Measurements from ENCODE around the gene DNASE2.
"Not testable (repeated sequence)": the region's sequence is repeated elsewhere in the genome, so short reads cannot be mapped to it uniquely, and the experiment has no call there.

Gene DNASE2

DNA sequence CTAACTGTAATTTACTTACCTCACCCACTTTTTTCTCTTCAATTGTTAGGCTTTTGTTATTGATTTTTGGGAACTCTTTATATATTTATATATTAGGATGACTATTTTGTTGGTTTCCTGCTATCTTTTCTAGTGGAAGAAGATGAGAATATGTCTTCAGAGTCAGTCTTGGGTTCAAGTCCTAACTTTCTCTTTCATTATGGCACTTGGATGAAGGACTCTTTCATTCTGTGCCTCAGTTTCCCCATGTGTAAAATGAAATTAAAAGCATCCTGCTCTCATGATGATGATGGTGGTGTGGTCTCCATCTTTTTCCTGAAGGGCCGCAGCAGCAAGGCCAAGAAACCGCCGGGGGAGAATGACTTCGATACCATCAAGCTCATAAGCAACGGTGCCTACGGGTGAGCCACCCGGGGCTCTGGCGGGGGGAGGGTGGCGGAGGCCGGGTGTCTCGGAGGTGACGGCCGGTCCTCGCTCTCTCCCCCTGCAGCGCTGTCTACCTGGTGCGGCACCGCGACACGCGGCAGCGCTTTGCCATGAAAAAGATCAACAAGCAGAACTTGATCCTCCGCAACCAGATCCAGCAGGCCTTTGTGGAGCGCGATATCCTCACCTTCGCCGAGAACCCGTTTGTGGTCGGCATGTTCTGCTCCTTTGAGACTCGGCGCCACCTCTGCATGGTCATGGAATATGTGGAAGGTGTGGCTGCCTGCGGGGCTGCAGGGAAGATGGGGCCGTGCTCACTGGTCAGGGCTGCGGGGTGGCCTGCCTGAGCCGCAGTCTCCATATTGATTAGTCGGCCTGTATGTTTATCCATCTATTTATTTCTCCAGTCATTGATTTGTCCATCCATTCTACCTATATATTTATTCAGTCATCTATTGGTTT is 23.0 kb downstream of the DNASE2 start:
- Histone ChIP-seq H3K4me1 (ENCODE audit: control insufficient read depth, insufficient read depth, low read length) (no peaks in the 10 kb centered on the region), H3K9me3 (ENCODE audit: control insufficient read depth in 2 of 2, low read length in 2 of 2) (no peaks in the 10 kb centered on the region), H3K27me3 (ENCODE audit: control insufficient read depth in 1 of 2, insufficient read depth in 2 of 2, low read length in 2 of 2) (no peaks in the 10 kb centered on the region), H3K36me3 (ENCODE audit: control insufficient read depth in 2 of 2, insufficient read depth in 2 of 2, low read length in 2 of 2) (no peaks in the 10 kb centered on the region), H3K9ac (ENCODE audit: low read length in 2 of 2) (no peak overlapping the region), H3K4me3 (ENCODE audit: low read length in 2 of 2) (no peak overlapping the region), H3K27ac (ENCODE audit: low read length) (no peak overlapping the region)

DNA sequence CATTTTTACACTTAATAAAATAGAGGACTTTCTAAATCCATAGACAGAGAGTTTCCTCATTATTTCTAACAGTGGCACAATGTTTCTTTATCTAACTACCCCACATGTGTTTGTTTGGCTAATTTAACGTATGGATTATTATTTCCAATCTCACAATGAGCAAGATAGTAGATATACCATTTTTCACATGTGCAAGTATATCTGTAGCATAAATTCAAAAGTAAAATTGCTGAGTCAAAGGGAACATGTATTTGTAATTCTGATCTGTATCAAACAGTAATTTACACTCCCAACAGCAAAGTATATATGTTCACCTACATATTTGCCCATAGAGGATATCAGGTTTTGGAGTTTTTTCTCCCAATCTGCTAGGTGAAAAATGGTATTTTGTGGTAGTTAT is 24.6 kb downstream of the DNASE2 start:
- no peaks in the 10 kb centered on the region for H3K27me3 ChIP-seq (ENCODE audit: control insufficient read depth in 1 of 2, insufficient read depth in 2 of 2, low read length in 2 of 2)
- H3K4me3 ChIP-seq (ENCODE audit: low read length in 2 of 2) = no peak overlapping the region
- no peak overlapping the region for H3K27ac ChIP-seq (ENCODE audit: low read length)
- H3K36me3 ChIP-seq (ENCODE audit: control insufficient read depth in 2 of 2, insufficient read depth in 2 of 2, low read length in 2 of 2) = no peaks in the 10 kb centered on the region
- H3K9ac ChIP-seq (ENCODE audit: low read length in 2 of 2) = no peak overlapping the region
- no peaks in the 10 kb centered on the region for H3K4me1 ChIP-seq (ENCODE audit: control insufficient read depth, insufficient read depth, low read length)
- H3K9me3 ChIP-seq (ENCODE audit: control insufficient read depth in 2 of 2, low read length in 2 of 2) = no peaks in the 10 kb centered on the region

DNA sequence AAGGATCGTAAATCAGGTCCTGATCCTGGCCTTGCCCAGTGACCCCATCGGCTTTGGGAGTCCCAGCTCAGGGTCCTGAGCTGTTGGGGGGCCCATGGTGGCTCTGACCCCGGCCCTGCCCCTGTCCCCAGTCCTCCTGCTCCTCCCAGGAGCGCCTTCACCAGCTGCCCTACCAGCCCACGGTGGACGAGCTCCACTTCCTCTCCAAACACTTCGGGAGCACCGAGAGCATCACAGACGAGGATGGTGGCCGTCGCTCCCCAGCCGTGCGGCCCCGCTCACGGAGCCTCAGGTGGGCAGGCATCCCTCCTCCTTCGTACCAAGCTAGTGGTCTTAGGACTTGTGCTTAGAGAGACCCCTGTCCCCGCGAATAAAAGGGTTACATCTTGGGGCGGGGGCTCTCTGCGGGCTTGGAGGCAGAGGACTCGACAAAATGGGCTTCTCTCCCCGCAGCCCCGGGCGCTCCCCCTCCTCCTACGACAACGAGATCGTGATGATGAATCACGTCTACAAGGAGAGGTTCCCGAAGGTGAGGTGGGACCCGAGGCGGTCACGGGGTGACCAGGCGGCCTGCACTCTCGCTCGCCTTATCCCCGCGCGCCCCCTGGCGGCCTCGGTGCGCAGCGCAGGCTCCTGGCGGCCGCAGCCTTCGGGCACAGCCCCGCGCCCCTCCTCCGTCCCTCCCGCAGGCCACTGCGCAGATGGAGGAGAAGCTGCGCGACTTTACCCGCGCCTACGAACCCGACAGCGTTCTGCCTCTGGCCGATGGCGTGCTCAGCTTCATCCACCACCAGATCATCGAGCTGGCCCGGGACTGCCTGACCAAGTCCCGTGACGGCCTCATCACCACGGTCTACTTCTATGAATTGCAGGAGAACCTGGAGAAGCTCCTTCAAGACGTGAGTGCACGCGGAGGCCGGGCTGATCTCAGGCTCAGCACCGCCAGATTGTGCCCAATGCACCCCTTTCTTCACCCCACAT is 33.8 kb downstream of the DNASE2 start:
- peaks cover 19 to 20% of the 10 kb centered on the region in 2 donors for H3K27me3 ChIP-seq (ENCODE audit: control insufficient read depth in 1 of 2, insufficient read depth in 2 of 2, low read length in 2 of 2)
- peaks cover 10% of the 10 kb centered on the region for H3K4me1 ChIP-seq (ENCODE audit: control insufficient read depth, insufficient read depth, low read length)
- no peaks in the 10 kb centered on the region for H3K36me3 ChIP-seq (ENCODE audit: control insufficient read depth in 2 of 2, insufficient read depth in 2 of 2, low read length in 2 of 2)
- H3K9ac ChIP-seq (ENCODE audit: low read length in 2 of 2) = peak overlapping the region in 1 of 2 donors; percentile 51
- H3K27ac ChIP-seq (ENCODE audit: low read length) = no peak overlapping the region
- no peaks in the 10 kb centered on the region for H3K9me3 ChIP-seq (ENCODE audit: control insufficient read depth in 2 of 2, low read length in 2 of 2)
- peak overlapping the region in 1 of 2 donors; percentile 68 for H3K4me3 ChIP-seq (ENCODE audit: low read length in 2 of 2)

DNA sequence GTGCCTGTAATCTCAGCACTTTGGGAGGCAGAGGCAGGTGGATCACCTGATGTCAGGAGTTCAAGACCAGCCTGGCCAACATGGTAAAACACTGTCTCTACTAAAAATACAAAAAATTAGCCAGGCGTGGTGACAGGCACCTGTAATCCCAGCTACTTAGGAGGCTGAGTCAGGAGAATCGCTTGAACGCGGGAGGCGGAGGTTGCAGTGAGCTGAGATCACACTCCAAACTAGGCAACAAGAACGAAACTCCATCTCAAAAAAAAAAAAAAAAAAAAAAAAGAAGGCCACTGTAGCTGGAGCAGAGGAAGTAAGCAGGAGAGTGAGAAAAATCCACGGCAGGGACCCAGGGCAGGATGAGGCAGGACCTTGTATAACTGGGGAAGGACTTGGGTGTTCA is 34.6 kb downstream of the DNASE2 start:
- H3K9ac ChIP-seq (ENCODE audit: low read length in 2 of 2); H3K27ac ChIP-seq (ENCODE audit: low read length); H3K9me3 ChIP-seq (ENCODE audit: control insufficient read depth in 2 of 2, low read length in 2 of 2); H3K4me1 ChIP-seq (ENCODE audit: control insufficient read depth, insufficient read depth, low read length); H3K4me3 ChIP-seq (ENCODE audit: low read length in 2 of 2); H3K36me3 ChIP-seq (ENCODE audit: control insufficient read depth in 2 of 2, insufficient read depth in 2 of 2, low read length in 2 of 2): not testable (repeated sequence)
- H3K27me3 ChIP-seq (ENCODE audit: control insufficient read depth in 1 of 2, insufficient read depth in 2 of 2, low read length in 2 of 2) = peaks cover 26% of the 10 kb centered on the region in 2 donors

DNA sequence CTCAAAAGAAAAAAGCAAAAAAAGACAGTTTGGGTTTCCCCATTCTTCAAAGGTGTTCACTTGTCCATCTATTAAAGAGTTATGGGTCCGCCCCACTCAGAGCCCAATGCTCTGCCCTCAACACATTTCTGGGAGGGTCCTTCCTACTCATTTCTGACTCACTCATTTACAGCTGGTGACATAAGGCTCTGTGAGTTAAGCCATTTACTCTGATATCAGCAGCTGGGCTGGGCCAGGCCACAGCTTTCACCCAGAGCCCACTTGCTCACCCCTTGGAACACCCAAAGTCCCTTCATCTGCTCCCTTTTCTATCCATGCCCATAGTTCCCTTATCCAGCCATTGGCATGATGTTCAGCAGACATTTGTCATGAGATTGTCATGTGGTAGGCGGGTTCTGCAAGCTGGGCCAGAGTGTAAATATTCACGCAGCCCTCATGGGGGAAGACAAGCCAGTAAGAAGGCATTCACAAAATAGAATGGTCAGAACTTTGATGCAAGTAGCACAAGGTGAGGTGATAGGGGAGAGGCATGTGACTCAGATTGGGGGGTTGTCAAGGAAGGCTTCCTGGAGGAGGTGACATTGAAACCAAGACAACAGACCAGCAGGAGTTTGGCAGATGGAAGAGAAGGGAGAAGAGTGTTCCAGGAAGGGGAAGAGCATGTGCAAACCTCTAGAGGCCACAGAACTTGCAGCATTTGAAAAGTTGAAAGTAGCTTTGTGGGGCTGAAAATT is 37.1 kb downstream of the DNASE2 start:
- Histone ChIP-seq H3K9me3 (ENCODE audit: control insufficient read depth in 2 of 2, low read length in 2 of 2) (no peaks in the 10 kb centered on the region), H3K27ac (ENCODE audit: low read length) (no peak overlapping the region), H3K4me3 (ENCODE audit: low read length in 2 of 2) (no peak overlapping the region), H3K27me3 (ENCODE audit: control insufficient read depth in 1 of 2, insufficient read depth in 2 of 2, low read length in 2 of 2) (peaks cover 49 to 50% of the 10 kb centered on the region in 2 donors), H3K4me1 (ENCODE audit: control insufficient read depth, insufficient read depth, low read length) (peaks cover 16% of the 10 kb centered on the region), H3K9ac (ENCODE audit: low read length in 2 of 2) (no peak overlapping the region), H3K36me3 (ENCODE audit: control insufficient read depth in 2 of 2, insufficient read depth in 2 of 2, low read length in 2 of 2) (no peaks in the 10 kb centered on the region)

DNA sequence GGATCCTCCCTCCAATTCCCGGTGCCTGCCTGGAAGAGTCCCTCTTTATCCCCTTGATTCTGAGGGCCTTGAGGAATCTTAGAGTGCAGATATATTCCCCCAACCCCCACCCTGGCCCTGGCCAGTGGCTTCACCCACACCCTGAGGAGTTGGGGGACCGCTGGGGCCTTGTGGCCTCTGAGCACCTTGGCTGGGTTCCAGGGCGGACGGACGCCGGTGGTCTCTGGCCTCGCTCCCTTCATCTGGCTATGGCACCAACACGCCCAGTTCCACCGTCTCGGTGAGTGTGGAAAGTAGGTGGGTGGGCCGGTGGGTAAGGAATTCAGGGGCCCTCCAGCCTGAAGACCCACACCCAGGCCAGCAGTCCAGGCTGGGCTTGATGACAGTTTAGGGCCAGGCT is 37.9 kb downstream of the DNASE2 start:
- no peak overlapping the region for H3K4me3 ChIP-seq (ENCODE audit: low read length in 2 of 2)
- peaks cover 16% of the 10 kb centered on the region for H3K4me1 ChIP-seq (ENCODE audit: control insufficient read depth, insufficient read depth, low read length)
- no peaks in the 10 kb centered on the region for H3K9me3 ChIP-seq (ENCODE audit: control insufficient read depth in 2 of 2, low read length in 2 of 2)
- no peaks in the 10 kb centered on the region for H3K36me3 ChIP-seq (ENCODE audit: control insufficient read depth in 2 of 2, insufficient read depth in 2 of 2, low read length in 2 of 2)
- H3K27ac ChIP-seq (ENCODE audit: low read length) = no peak overlapping the region
- no peak overlapping the region for H3K9ac ChIP-seq (ENCODE audit: low read length in 2 of 2)
- H3K27me3 ChIP-seq (ENCODE audit: control insufficient read depth in 1 of 2, insufficient read depth in 2 of 2, low read length in 2 of 2) = peaks cover 52 to 57% of the 10 kb centered on the region in 2 donors

DNA sequence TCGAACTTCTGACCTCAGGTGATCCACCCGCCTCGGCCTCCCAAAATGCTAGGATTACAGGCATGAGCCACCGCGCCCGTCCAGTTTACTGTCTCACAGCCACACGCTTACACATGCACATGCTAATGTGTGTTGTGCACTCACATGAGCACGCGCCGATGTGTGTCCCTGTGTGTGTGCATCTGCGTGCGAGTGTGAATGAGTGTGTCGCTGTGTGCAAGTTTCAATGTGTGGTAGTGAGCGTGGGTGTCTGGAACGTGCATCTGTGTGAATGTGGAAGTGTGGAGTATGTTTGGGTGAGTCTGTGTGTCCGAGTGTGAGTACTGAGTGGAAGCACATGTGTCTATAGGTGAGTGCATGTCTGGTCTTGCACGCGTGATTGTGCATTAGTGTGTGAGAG is 38.7 kb downstream of the DNASE2 start:
- H3K4me3 ChIP-seq (ENCODE audit: low read length in 2 of 2) = no peak overlapping the region
- H3K36me3 ChIP-seq (ENCODE audit: control insufficient read depth in 2 of 2, insufficient read depth in 2 of 2, low read length in 2 of 2) = no peaks in the 10 kb centered on the region
- peaks cover 58 to 65% of the 10 kb centered on the region in 2 donors for H3K27me3 ChIP-seq (ENCODE audit: control insufficient read depth in 1 of 2, insufficient read depth in 2 of 2, low read length in 2 of 2)
- H3K9me3 ChIP-seq (ENCODE audit: control insufficient read depth in 2 of 2, low read length in 2 of 2) = no peaks in the 10 kb centered on the region
- H3K4me1 ChIP-seq (ENCODE audit: control insufficient read depth, insufficient read depth, low read length) = peaks cover 15% of the 10 kb centered on the region
- no peak overlapping the region for H3K27ac ChIP-seq (ENCODE audit: low read length)
- no peak overlapping the region for H3K9ac ChIP-seq (ENCODE audit: low read length in 2 of 2)

DNA sequence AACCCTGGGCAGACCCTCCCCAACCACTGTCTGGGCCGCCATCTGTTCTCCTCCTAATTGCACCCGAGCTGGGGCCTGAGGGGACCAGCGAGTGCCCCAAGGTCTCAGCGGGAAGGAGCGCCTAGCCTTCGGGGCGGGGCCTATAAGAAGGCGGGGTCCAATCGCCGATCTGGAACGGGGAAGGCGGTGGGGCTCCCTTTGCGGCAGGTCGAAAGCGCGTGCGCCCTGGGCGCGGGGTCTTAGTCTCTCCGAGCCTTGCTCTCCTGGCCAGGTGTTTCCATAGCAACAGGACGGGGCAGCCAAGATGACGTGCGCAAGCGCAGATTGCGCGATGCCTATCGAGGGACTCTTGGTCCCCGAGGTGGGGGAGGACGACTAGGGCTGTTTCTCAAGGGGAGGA is 40.2 kb downstream of the DNASE2 start:
- H3K36me3 ChIP-seq (ENCODE audit: control insufficient read depth in 2 of 2, insufficient read depth in 2 of 2, low read length in 2 of 2) = no peaks in the 10 kb centered on the region
- H3K4me1 ChIP-seq (ENCODE audit: control insufficient read depth, insufficient read depth, low read length) = peaks cover 10% of the 10 kb centered on the region
- no peaks in the 10 kb centered on the region for H3K9me3 ChIP-seq (ENCODE audit: control insufficient read depth in 2 of 2, low read length in 2 of 2)
- peak overlapping the region in 1 of 2 donors; percentile 40 for H3K4me3 ChIP-seq (ENCODE audit: low read length in 2 of 2)
- H3K27me3 ChIP-seq (ENCODE audit: control insufficient read depth in 1 of 2, insufficient read depth in 2 of 2, low read length in 2 of 2) = peaks cover 66 to 73% of the 10 kb centered on the region in 2 donors
- H3K27ac ChIP-seq (ENCODE audit: low read length) = no peak overlapping the region
- H3K9ac ChIP-seq (ENCODE audit: low read length in 2 of 2) = no peak overlapping the region

DNA sequence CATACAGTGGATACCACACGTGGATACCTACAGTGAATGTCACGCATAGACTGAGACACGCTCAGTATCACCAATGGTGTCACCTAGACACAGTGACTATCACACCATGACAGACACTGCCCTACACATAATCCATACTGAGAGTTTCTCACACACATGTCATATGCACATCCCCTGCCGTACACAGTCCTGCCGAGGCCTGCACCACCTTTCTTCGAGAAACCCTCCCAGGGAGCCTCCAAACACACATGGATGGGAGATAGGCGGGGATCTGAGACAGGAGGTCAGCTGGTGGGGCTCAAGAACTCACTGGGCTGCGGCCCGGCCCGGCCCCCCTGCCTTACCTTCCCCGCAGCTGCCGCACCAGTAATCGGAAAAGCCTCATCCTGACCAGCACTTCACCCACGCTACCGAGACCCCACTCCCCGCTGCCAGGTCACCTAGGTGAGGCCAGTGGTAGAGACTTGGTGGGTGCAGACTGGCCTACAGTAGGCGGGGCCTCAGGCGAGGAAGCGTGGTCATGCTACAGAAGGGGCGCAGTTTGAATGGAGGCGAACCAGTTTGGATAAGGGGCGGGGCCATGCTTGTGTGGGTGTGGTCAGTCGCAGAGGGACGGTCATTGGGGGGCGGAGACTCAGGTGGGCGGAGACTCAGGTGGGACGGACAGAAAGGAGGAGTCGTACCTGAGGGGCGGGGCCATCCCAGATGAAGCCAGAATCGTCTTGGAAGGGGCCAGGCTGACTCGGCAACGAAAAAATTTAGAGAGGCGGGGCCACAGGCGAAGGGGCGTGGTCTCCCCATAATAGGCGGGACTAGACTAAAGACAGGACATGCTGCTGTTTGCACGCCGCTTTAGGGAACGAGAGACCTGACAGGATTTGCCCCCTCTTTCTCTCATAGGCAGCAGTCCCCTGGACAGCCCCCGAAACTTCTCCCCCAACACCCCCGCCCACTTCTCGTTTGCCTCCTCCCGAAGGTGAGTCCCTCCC is 40.9 kb downstream of the DNASE2 start:
- Histone ChIP-seq H3K4me1 (ENCODE audit: control insufficient read depth, insufficient read depth, low read length) (peaks cover 10% of the 10 kb centered on the region), H3K27me3 (ENCODE audit: control insufficient read depth in 1 of 2, insufficient read depth in 2 of 2, low read length in 2 of 2) (peaks cover 72 to 80% of the 10 kb centered on the region in 2 donors), H3K4me3 (ENCODE audit: low read length in 2 of 2) (no peak overlapping the region), H3K9ac (ENCODE audit: low read length in 2 of 2) (no peak overlapping the region), H3K27ac (ENCODE audit: low read length) (no peak overlapping the region), H3K36me3 (ENCODE audit: control insufficient read depth in 2 of 2, insufficient read depth in 2 of 2, low read length in 2 of 2) (no peaks in the 10 kb centered on the region), H3K9me3 (ENCODE audit: control insufficient read depth in 2 of 2, low read length in 2 of 2) (no peaks in the 10 kb centered on the region)
